GM18868 (cell line): Measurements from ENCODE around the gene PCDH19.

ENCODE experiments used
- ATAC-seq: cut with Tn5 transposase; IDR thresholded peaks from one replicate; pipeline ENCODE4 v1.9.1; 2021; ENCODE audit warnings: mild to moderate bottlenecking, moderate library complexity; ENCODE audit not compliant: unreplicated experiment

The PCDH19 gene

GRCh38 chrX:100315566-100315965 is 94.5 kb downstream of the PCDH19 start:
- no peak for ATAC-seq

- no peak for ATAC-seq
Measured at GRCh38 chrX:100299559-100299958, 110.5 kb downstream of the PCDH19 start.

GRCh38 chrX:100297728-100298127 is 112.3 kb downstream of the PCDH19 start:
- no peak for ATAC-seq

- ATAC-seq, result no peak
Measured at GRCh38 chrX:100296183-100296753, 113.8 kb downstream of the PCDH19 start.

- no peak for ATAC-seq
Measured at GRCh38 chrX:100294965-100295364, 115.1 kb downstream of the PCDH19 start.

GRCh38 chrX:100289066-100289558 is 121.0 kb downstream of the PCDH19 start:
- no peak for ATAC-seq

- ATAC-seq, result no peak
Measured at GRCh38 chrX:100277231-100277630, 132.8 kb downstream of the PCDH19 start.

GRCh38 chrX:100274916-100275315 is 135.2 kb downstream of the PCDH19 start:
- no peak for ATAC-seq

GRCh38 chrX:100265179-100265578 is 144.9 kb downstream of the PCDH19 start:
- ATAC-seq, result no peak

- peak; percentile 97 for ATAC-seq
Measured at GRCh38 chrX:100264200-100264599, 145.9 kb downstream of the PCDH19 start.

- peak; percentile 7 for ATAC-seq
Measured at GRCh38 chrX:100263650-100264049, 146.4 kb downstream of the PCDH19 start.

- ATAC-seq, result no peak
Measured at GRCh38 chrX:100248885-100249493, 161.1 kb downstream of the PCDH19 start.

- ATAC-seq, result no peak
Measured at GRCh38 chrX:100247826-100248225, 162.2 kb downstream of the PCDH19 start.

- ATAC-seq, result no peak
Measured at GRCh38 chrX:100244681-100245080, 165.4 kb downstream of the PCDH19 start.
